Mammary epithelial cell (primary cell): ENCODE data around the gene CALHM2.

Source experiments
- EZH2 ChIP-seq: IDR thresholded peaks from 2 replicates; pipeline ENCODE4 v1.6.1; 2012; ENCODE audit warnings: low read length, inconsistent platforms, borderline replicate concordance
- TF ChIP-seq, protein P1 (sequence below), 2 donors: IDR thresholded peaks in 1 of 2; conservative IDR thresholded peaks in 1 of 2; 2 replicates each; pipeline ENCODE4 v1.5.1; 2011 to 2012; ENCODE audit warnings: inconsistent platforms in 2 of 2, low read length in 2 of 2, mild to moderate bottlenecking in 2 of 2, control low read depth in 1 of 2, low read depth in 1 of 2; ENCODE audit not compliant: insufficient read depth in 1 of 2; ENCODE audit errors: extremely low read depth in 1 of 2

DNA sequence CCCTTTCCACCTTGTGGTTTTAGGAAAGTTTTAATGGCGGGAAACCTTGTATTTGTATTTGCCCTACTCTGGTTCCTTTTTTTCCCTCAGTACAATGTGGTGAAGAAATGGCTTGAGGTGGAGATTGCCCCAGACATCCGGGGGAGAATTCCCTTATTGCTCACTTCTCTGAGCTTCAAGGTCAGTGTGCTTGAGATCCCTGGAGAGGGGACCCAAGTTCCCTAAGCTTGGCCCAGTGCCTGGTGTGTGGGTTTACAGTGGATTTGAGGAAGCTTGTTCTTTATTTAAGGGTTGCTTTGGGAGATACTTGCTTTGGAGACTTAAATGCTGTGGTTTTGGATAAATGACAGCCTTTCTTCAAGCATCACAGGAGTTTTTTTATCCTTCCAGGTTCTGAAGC is 18.3 kb downstream of the CALHM2 start:
- TF ChIP-seq, protein P1, sequence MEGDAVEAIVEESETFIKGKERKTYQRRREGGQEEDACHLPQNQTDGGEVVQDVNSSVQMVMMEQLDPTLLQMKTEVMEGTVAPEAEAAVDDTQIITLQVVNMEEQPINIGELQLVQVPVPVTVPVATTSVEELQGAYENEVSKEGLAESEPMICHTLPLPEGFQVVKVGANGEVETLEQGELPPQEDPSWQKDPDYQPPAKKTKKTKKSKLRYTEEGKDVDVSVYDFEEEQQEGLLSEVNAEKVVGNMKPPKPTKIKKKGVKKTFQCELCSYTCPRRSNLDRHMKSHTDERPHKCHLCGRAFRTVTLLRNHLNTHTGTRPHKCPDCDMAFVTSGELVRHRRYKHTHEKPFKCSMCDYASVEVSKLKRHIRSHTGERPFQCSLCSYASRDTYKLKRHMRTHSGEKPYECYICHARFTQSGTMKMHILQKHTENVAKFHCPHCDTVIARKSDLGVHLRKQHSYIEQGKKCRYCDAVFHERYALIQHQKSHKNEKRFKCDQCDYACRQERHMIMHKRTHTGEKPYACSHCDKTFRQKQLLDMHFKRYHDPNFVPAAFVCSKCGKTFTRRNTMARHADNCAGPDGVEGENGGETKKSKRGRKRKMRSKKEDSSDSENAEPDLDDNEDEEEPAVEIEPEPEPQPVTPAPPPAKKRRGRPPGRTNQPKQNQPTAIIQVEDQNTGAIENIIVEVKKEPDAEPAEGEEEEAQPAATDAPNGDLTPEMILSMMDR (conservative IDR thresholded peaks at IDR 0.05 in 1 of 2, IDR thresholded peaks at IDR 0.05 in 1 of 2; ENCODE audit: extremely low read depth in 1 of 2, insufficient read depth in 1 of 2, low read depth in 1 of 2, low read length in 2 of 2): no peak
- no peak for TF ChIP-seq EZH2
